HEK293 (cell line): ENCODE results near the gene FNTB.

Experiments
- CTCF ChIA-PET: fragments of 350-600 bp; formaldehyde crosslinking; extraction: SDS; loops from one replicate; lab custom pipeline; 2021; ENCODE audit warnings: antibody characterized with exemption; lab: Yijun Ruan, JAX
- POLR2A ChIA-PET: fragments of 300-600 bp; formaldehyde crosslinking; extraction: SDS; loops from one replicate; lab custom pipeline; 2020; ENCODE audit warnings: antibody characterized with exemption, inconsistent platforms; lab: Yijun Ruan, JAX
- H3K27ac ChIP-seq: fragments of 200-500 bp; sonication (Bioruptor generic); 2 replicates; pipeline ENCODE4 v1.5.1; 2014; ENCODE audit warnings: low read depth, low read length, control low read depth, inconsistent platforms; ENCODE audit errors: extremely low read depth
- H3K36me3 ChIP-seq, 2 experiments: fragments of 200-500 bp in 1 of 2; sonication (Bioruptor generic) in 1 of 2; 1 replicate in 1 of 2; 2 replicates in 1 of 2; pipeline ENCODE4 v1.5.1; 2014 to 2017; ENCODE audit warnings: inconsistent platforms in 2 of 2, low read length in 2 of 2; ENCODE audit not compliant: control insufficient read depth in 2 of 2, insufficient read depth in 1 of 2
- H3K4me1 ChIP-seq: fragments of 200-500 bp; sonication (Bioruptor generic); 2 replicates; pipeline ENCODE4 v1.5.1; 2014; ENCODE audit warnings: mild to moderate bottlenecking, low read length, inconsistent platforms; ENCODE audit not compliant: control insufficient read depth, insufficient read depth
- H3K4me3 ChIP-seq: 2 replicates; pipeline ENCODE4 v1.5.1; 2011; ENCODE audit warnings: low read depth, mild to moderate bottlenecking, control low read depth, low read length, moderate library complexity
- H3K9me3 ChIP-seq: fragments of 200-500 bp; sonication (Bioruptor generic); 2 replicates; pipeline ENCODE4 v1.5.1; 2014; ENCODE audit warnings: low read depth, low read length, inconsistent platforms; ENCODE audit not compliant: control insufficient read depth, insufficient read depth
- BCL6B ChIP-seq: fragments of 450-650 bp; formaldehyde crosslinking; IDR thresholded peaks from 2 replicates; pipeline ENCODE4 v1.5.1; 2017; ENCODE audit warnings: missing biosample characterization, missing genetic modification characterization
- GLIS2 ChIP-seq: fragments of 450-650 bp; formaldehyde crosslinking; IDR thresholded peaks from 2 replicates; pipeline ENCODE4 v1.5.1; 2016; ENCODE audit warnings: missing biosample characterization, missing genetic modification characterization
- HIC1 ChIP-seq: fragments of 450-650 bp; formaldehyde crosslinking; IDR thresholded peaks from 2 replicates; pipeline ENCODE4 v1.5.1; 2016; ENCODE audit warnings: missing biosample characterization, missing genetic modification characterization
- KLF8 ChIP-seq: fragments of 450-650 bp; formaldehyde crosslinking; IDR thresholded peaks from 2 replicates; pipeline ENCODE4 v1.5.1; 2016; ENCODE audit warnings: missing biosample characterization, missing genetic modification characterization
- ZBTB49 ChIP-seq: fragments of 450-650 bp; formaldehyde crosslinking; IDR thresholded peaks from 2 replicates; pipeline ENCODE4 v1.5.1; 2016; ENCODE audit warnings: missing biosample characterization, missing genetic modification characterization, low read depth
- ZBTB7A ChIP-seq: fragments of 450-650 bp; formaldehyde crosslinking; IDR thresholded peaks from 2 replicates; pipeline ENCODE4 v1.5.1; 2016; ENCODE audit warnings: low read depth, missing biosample characterization, missing genetic modification characterization
- ZNF138 ChIP-seq: fragments of 450-650 bp; formaldehyde crosslinking; IDR thresholded peaks from 2 replicates; pipeline ENCODE4 v1.5.1; 2016; ENCODE audit warnings: missing biosample characterization, missing genetic modification characterization, borderline replicate concordance
- ZNF169 ChIP-seq: fragments of 450-650 bp; formaldehyde crosslinking; IDR thresholded peaks from 2 replicates; pipeline ENCODE4 v1.5.1; 2016; ENCODE audit warnings: missing biosample characterization, missing genetic modification characterization
- ZNF184 ChIP-seq: fragments of 450-650 bp; IDR thresholded peaks from 2 replicates; pipeline ENCODE4 v1.5.1; 2018; ENCODE audit warnings: missing biosample characterization, mild to moderate bottlenecking, missing genetic modification characterization
- ZNF221 ChIP-seq: fragments of 450-650 bp; formaldehyde crosslinking; IDR thresholded peaks from 2 replicates; pipeline ENCODE4 v1.5.1; 2017; ENCODE audit warnings: missing biosample characterization, missing genetic modification characterization, borderline replicate concordance
- ZNF23 ChIP-seq: fragments of 450-650 bp; formaldehyde crosslinking; IDR thresholded peaks from 2 replicates; pipeline ENCODE4 v1.5.1; 2016; ENCODE audit warnings: missing biosample characterization, missing genetic modification characterization, borderline replicate concordance
- ZNF26 ChIP-seq: fragments of 450-650 bp; formaldehyde crosslinking; IDR thresholded peaks from 2 replicates; pipeline ENCODE4 v1.5.1; 2016; ENCODE audit warnings: missing biosample characterization, missing genetic modification characterization
- ZNF280D ChIP-seq: fragments of 450-650 bp; formaldehyde crosslinking; IDR thresholded peaks from 2 replicates; pipeline ENCODE4 v1.5.1; 2016; ENCODE audit warnings: missing biosample characterization, missing genetic modification characterization
- ZNF324 ChIP-seq: fragments of 450-650 bp; formaldehyde crosslinking; IDR thresholded peaks from 2 replicates; pipeline ENCODE4 v1.5.1; 2016; ENCODE audit warnings: missing biosample characterization, missing genetic modification characterization
- ZNF362 ChIP-seq: fragments of 450-650 bp; formaldehyde crosslinking; IDR thresholded peaks from 2 replicates; pipeline ENCODE4 v1.5.1; 2016; ENCODE audit warnings: missing biosample characterization, missing genetic modification characterization
- ZNF549 ChIP-seq: fragments of 450-650 bp; IDR thresholded peaks from 2 replicates; pipeline ENCODE4 v1.5.1; 2018; ENCODE audit warnings: missing biosample characterization, missing genetic modification characterization, mild to moderate bottlenecking, inconsistent platforms, moderate library complexity
- ZNF585B ChIP-seq: fragments of 450-650 bp; formaldehyde crosslinking; IDR thresholded peaks from 2 replicates; pipeline ENCODE4 v1.5.1; 2016; ENCODE audit warnings: missing biosample characterization, missing genetic modification characterization
- ZNF792 ChIP-seq: fragments of 450-650 bp; formaldehyde crosslinking; IDR thresholded peaks from 2 replicates; pipeline ENCODE4 v1.5.1; 2016; ENCODE audit warnings: missing biosample characterization, missing genetic modification characterization
- ZSCAN16 ChIP-seq: fragments of 450-650 bp; formaldehyde crosslinking; IDR thresholded peaks from 2 replicates; pipeline ENCODE4 v1.5.1; 2016; ENCODE audit warnings: missing biosample characterization, missing genetic modification characterization
- TF ChIP-seq, protein P1 (sequence below): fragments of 450-650 bp; formaldehyde crosslinking; IDR thresholded peaks from 2 replicates; pipeline ENCODE4 v1.5.1; 2016; ENCODE audit warnings: missing biosample characterization, missing genetic modification characterization
- TF ChIP-seq, protein P2 (sequence below): fragments of 450-650 bp; formaldehyde crosslinking; IDR thresholded peaks from 2 replicates; pipeline ENCODE4 v1.5.1; 2017; ENCODE audit warnings: missing biosample characterization, missing genetic modification characterization

FNTB gene

DNA sequence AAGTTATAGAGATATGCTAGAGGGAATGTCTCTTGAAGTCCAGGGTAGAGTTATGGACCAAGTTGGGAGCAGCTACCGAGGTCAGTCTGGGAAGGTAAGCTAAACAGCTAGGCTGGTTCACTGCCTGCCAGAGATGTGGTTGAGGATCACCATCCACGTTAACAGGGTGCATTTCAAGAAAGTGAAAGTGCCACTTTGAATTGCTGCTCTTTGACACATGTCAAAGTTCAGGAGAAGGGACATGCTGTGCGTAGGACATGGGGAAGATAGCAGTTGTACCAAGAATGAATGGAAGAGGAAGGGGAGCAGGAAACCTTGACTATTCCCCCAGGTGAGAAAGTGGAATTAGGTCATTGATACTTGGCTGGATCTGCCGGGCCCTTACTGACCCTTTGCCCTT lies 66.1 kb downstream of the FNTB start (continued):
- TF ChIP-seq HIC1 (tag by site-specific recombination) (no peak), ZBTB49 (no peak), BCL6B (no peak)
- TF ChIP-seq, protein P1, sequence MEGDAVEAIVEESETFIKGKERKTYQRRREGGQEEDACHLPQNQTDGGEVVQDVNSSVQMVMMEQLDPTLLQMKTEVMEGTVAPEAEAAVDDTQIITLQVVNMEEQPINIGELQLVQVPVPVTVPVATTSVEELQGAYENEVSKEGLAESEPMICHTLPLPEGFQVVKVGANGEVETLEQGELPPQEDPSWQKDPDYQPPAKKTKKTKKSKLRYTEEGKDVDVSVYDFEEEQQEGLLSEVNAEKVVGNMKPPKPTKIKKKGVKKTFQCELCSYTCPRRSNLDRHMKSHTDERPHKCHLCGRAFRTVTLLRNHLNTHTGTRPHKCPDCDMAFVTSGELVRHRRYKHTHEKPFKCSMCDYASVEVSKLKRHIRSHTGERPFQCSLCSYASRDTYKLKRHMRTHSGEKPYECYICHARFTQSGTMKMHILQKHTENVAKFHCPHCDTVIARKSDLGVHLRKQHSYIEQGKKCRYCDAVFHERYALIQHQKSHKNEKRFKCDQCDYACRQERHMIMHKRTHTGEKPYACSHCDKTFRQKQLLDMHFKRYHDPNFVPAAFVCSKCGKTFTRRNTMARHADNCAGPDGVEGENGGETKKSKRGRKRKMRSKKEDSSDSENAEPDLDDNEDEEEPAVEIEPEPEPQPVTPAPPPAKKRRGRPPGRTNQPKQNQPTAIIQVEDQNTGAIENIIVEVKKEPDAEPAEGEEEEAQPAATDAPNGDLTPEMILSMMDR (tag by site-specific recombination), result no peak
- TF ChIP-seq, all 188 proteins: peak for 0

- Histone ChIP-seq H3K27ac (no peak overlapping the region), H3K4me1 (no peaks in the 10 kb centered on the region), H3K36me3 (peaks cover 5 to 28% of the 10 kb centered on the region in 2 experiments; a peak in 2 of 3 replicates), H3K4me3 (no peak overlapping the region), H3K9me3 (no peaks in the 10 kb centered on the region)
- CTCF ChIA-PET, result interaction anchor here (0.7 to 0.8 kb wide), 2 partner anchors 34 to 1685 kb away, joined by 3 to 4 read pairs; no protein-coding TSS in a partner anchor
- POLR2A ChIA-PET, result no interaction called here
- TF ChIP-seq ZNF362 (tag by site-specific recombination) (no peak), ZNF184 (no peak), ZNF324 (tag by site-specific recombination) (no peak), ZBTB7A (tag by site-specific recombination) (no peak), GLIS2 (tag by site-specific recombination) (no peak), ZSCAN16 (no peak), ZNF549 (tag by site-specific recombination) (no peak), KLF8 (tag by site-specific recombination) (no peak), ZNF221 (tag by site-specific recombination) (no peak), ZNF26 (tag by site-specific recombination) (no peak), ZNF585B (no peak), ZNF169 (tag by site-specific recombination) (no peak), ZNF138 (tag by site-specific recombination) (no peak), ZNF792 (no peak), ZNF280D (tag by site-specific recombination) (no peak), ZNF23 (tag by site-specific recombination) (no peak)
- TF ChIP-seq, protein P2, sequence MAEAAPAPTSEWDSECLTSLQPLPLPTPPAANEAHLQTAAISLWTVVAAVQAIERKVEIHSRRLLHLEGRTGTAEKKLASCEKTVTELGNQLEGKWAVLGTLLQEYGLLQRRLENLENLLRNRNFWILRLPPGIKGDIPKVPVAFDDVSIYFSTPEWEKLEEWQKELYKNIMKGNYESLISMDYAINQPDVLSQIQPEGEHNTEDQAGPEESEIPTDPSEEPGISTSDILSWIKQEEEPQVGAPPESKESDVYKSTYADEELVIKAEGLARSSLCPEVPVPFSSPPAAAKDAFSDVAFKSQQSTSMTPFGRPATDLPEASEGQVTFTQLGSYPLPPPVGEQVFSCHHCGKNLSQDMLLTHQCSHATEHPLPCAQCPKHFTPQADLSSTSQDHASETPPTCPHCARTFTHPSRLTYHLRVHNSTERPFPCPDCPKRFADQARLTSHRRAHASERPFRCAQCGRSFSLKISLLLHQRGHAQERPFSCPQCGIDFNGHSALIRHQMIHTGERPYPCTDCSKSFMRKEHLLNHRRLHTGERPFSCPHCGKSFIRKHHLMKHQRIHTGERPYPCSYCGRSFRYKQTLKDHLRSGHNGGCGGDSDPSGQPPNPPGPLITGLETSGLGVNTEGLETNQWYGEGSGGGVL (tag by site-specific recombination), result no peak
Observed at GRCh38 chr14:65053466-65053865, 66.8 kb downstream of the FNTB start.
